ENCODE results near the gene SNN.

Gene SNN

GRCh38 chr16:11677959-11678881, 10.0 kb downstream of the SNN start:
- peak in 2 of 51 donors; percentile 11 to 16 for DNase-seq

DNA sequence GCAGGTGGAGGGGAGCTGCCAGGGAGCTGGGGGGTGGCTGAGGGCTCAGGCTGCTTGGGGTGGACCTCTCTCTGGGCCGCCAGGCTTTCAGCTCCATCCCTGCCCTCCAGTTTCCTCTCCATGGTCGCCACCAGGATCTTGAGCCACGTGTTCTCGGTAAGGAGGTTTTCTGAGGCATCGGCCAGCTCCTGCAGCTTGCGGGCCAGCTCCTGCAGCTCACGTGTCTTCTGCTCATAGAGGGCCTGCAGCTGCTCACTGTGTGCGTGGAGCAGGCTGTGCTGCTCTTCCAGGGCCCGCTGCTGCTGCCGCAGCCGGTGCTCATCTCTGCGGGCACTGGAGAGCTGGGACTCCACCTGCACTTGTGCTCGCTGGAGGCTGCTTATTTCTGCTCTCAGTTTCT, 11.0 kb downstream of the SNN start:
- peak in 17 of 51 donors; percentile 13 to 54 (median 29) for DNase-seq

DNA sequence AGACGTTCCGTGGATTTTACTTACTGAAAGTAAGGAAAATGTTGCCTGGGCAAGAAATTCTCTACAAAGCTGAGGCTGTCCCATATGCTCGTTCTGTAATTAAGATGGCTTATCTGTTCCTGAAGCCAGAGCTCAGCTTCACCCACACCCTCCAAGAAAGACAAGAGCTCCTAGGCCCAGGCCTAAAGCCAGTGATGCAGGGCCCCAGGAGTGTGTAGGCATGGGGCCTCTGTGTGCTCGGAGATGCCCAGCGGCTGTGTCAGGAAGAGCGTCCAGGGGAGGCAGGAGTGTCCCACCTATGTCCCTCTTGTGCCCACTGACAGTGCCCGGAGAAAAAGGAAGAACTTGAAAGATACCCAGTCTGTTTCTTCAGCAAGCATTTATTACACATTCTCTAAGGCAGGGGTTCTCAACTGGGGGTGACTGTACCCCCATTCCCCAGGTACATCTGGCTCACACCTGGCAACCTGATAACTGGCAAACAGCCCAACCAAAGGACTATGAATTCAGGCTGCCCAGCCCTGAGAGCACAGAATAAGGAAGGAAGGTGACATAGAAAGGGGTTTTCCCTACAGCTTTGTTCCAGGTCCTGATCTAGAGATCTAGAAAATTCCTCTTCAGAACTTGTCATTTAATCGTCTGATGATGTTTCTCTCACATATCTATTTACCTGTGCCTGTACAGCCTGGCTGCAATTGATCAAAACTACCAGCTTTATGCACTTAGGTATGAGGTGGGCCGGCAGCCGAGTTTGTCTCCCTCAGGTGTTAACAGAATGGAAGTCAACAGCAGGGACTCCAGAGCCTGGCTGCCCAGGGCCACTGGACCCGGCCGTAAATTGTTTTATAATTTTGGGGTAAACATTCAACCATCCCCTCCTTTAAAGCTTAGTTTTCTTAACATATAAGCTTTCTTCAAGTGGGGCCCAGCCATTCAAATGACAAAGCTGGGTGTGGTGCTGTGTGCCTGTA, 12.0 kb downstream of the SNN start:
- no peak for DNase-seq

- DNase-seq: no peak
Measured at GRCh38 chr16:11681556-11681955, 13.3 kb downstream of the SNN start.

- no peak for DNase-seq
Measured at GRCh38 chr16:11681976-11682654, 13.9 kb downstream of the SNN start.

- DNase-seq: no peak
Measured at GRCh38 chr16:11682655-11683096, 14.4 kb downstream of the SNN start.

- no peak for DNase-seq
Measured at GRCh38 chr16:11683145-11683544, 14.9 kb downstream of the SNN start.

GRCh38 chr16:11684231-11685025, 16.2 kb downstream of the SNN start:
- no peak for DNase-seq

GRCh38 chr16:11685844-11686618, 17.8 kb downstream of the SNN start:
- no peak for DNase-seq

DNA sequence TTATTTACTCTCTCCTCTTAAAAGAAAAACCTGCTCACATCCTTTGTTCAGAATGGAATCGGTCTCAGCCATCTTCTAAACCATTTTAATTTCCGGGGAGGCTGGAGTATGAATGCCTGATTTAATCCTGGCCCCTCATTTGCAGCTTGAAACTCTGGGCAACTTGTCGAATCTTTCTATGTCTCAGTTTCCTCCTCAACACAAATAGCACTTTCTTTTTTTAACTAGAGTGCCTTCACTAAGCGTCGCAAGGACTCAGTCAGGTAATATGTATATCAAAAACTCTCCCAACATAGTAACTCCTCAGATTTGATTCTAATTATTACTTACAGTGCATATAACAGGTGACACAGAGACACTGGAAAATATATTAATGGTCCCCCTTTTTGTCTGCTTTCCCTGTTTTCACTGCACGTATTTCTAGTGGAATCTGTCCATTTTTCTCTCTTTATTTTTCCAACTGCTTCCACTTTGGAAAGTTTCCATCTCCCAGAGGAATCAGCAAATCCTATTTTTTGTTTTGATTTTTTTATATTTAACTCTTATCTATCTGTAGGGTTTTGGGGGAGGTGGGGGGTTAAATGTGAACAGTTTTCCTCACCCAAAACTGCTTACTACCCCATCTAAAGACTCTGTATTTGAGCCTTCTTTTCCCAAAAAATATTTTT, 18.6 kb downstream of the SNN start:
- no peak for DNase-seq

GRCh38 chr16:11687601-11688519, 19.6 kb downstream of the SNN start:
- DNase-seq: no peak

GRCh38 chr16:11688520-11688886, 20.2 kb downstream of the SNN start:
- DNase-seq: no peak

- no peak for DNase-seq
Measured at GRCh38 chr16:11689031-11689840, 21.0 kb downstream of the SNN start.

DNA sequence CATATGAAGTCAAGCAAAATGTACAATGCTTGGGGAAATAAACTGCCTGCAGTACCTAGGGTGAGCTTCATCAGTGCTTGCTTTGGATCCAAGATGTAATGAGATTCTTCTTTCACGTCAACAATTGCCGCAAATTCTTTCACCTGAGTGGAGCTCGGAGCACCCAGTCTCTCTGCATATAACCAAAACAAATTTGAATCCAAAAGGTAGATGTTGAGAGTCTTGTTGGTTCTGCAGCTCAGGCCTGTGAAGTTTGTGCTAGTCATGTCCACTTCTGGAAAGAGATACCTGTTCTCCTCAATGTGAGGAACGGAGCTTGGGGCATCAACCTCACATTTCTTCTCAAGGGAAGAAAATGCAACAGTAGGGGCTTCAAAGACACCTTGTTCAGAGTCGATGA, 23.0 kb downstream of the SNN start:
- no peak for DNase-seq

GRCh38 chr16:11691771-11692170, 23.5 kb downstream of the SNN start:
- no peak for DNase-seq

DNA sequence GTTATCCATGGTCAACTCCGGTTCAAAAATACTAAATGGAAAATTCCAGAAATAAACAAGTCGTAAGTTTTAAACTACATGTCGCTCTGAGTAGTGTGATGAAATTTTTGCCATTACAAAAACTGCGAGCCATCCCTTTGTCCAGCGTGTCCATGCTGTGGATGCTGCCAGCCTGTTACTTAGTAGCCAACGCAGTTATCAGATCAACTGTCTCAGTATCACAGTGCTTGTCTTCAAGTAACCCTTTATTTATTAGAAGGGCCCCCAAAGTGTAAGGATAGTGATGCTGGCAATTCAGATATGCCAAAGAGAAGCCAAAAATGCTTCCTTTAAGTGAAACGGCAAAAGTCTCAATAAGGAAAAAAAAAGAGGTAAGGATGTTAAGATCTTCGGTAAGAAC, 23.9 kb downstream of the SNN start:
- DNase-seq: no peak

GRCh38 chr16:11692651-11693050, 24.4 kb downstream of the SNN start:
- no peak for DNase-seq
